Mesendoderm (in vitro differentiated cells): ENCODE data around the gene TTC5.
"Not testable (repeated sequence)": the region's sequence is repeated elsewhere in the genome, so short reads cannot be mapped to it uniquely, and the experiment has no call there.

Experiments
- DNase-seq: peaks from one replicate; pipeline ENCODE4 v3.0.0; 2013
- H2AK5ac ChIP-seq: 2 replicates; pipeline ENCODE4 v1.6.1; 2013; ENCODE audit warnings: low read length, inconsistent platforms
- H2BK120ac ChIP-seq: 2 replicates; pipeline ENCODE4 v1.6.1; 2013; ENCODE audit warnings: low read depth, mild to moderate bottlenecking, low read length, moderate library complexity, mixed read lengths
- H2BK15ac ChIP-seq: replicated peaks from 2 replicates; pipeline ENCODE4 v1.6.1; 2013; ENCODE audit warnings: low read depth, mild to moderate bottlenecking, moderate library complexity
- H2BK5ac ChIP-seq: 2 replicates; pipeline ENCODE4 v1.6.1; 2013; ENCODE audit warnings: low read length, inconsistent platforms
- H3K18ac ChIP-seq: 2 replicates; pipeline ENCODE4 v1.6.1; 2013; ENCODE audit warnings: mild to moderate bottlenecking, low read length, mixed read lengths
- H3K23ac ChIP-seq: one replicate; pipeline ENCODE4 v1.6.1; 2013; ENCODE audit warnings: low read length
- H3K27ac ChIP-seq: 2 replicates; pipeline ENCODE4 v1.5.1; 2013; ENCODE audit warnings: low read depth, mild to moderate bottlenecking, inconsistent platforms, low read length, moderate library complexity
- H3K27me3 ChIP-seq: 2 replicates; pipeline ENCODE4 v1.6.1; 2013; ENCODE audit warnings: low read length, control low read depth, mild to moderate bottlenecking, inconsistent platforms; ENCODE audit not compliant: insufficient read depth, poor library complexity
- H3K36me3 ChIP-seq: 2 replicates; pipeline ENCODE4 v1.6.1; 2013; ENCODE audit warnings: low read length, inconsistent platforms; ENCODE audit not compliant: control insufficient read depth, insufficient read depth
- H3K4ac ChIP-seq: one replicate; pipeline ENCODE4 v1.6.1; 2013; ENCODE audit warnings: low read depth, mild to moderate bottlenecking, low read length, moderate library complexity
- H3K4me1 ChIP-seq: 2 replicates; pipeline ENCODE4 v1.6.1; 2013; ENCODE audit warnings: low read depth, low read length, inconsistent platforms; ENCODE audit not compliant: control insufficient read depth
- H3K4me2 ChIP-seq: 2 replicates; pipeline ENCODE4 v1.6.1; 2013; ENCODE audit warnings: low read length
- H3K4me3 ChIP-seq: 2 replicates; pipeline ENCODE4 v1.5.1; 2013; ENCODE audit warnings: mild to moderate bottlenecking, low read length
- H3K56ac ChIP-seq: one replicate; pipeline ENCODE4 v1.6.1; 2013; ENCODE audit warnings: low read length
- H3K79me1 ChIP-seq: 2 replicates; pipeline ENCODE4 v1.6.1; 2013; ENCODE audit warnings: low read length, inconsistent platforms
- H3K79me2 ChIP-seq: 2 replicates; pipeline ENCODE4 v1.6.1; 2013; ENCODE audit warnings: mild to moderate bottlenecking, low read length; ENCODE audit not compliant: control insufficient read depth, insufficient read depth
- H3K9ac ChIP-seq: 2 replicates; pipeline ENCODE4 v1.6.1; 2013; ENCODE audit warnings: low read length, inconsistent platforms
- H4K5ac ChIP-seq: one replicate; pipeline ENCODE4 v1.6.1; 2013; ENCODE audit warnings: low read length
- H4K8ac ChIP-seq: one replicate; pipeline ENCODE4 v1.6.1; 2013; ENCODE audit warnings: low read depth, mild to moderate bottlenecking, control low read depth, low read length, moderate library complexity
- WGBS: extraction: QIAGEN DNeasy Blood & Tissue Kit; methylation state at CpG from one replicate; pipeline ENCODE4 v1.1.7; 2013; ENCODE audit warnings: low lambda C conversion rate, missing lambda C conversion rate; ENCODE audit not compliant: insufficient coverage; ENCODE audit errors: extremely low coverage; 5-methylcytosine and 5-hydroxymethylcytosine counted together

Gene TTC5

DNA sequence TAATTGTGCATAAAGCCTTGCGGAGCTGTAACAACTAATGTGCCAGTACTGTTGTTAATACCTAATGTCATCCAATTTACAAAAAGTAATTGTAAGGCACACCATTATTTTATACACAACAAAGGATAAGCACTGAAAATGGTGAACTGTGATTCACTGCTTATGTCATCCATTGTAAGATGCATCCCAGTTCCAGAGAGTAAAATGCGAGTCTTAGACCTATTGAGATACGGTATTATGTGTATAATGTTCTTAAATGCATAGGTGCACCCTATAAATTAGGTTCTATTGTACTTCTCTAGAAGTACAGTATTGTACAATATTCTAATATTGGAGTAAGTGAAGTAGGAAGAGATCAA is 38.1 kb upstream of the TTC5 start:
- DNase-seq, result peak; percentile 26
- no peak overlapping the region for H4K8ac ChIP-seq
- peaks cover 2% of the 10 kb centered on the region for H3K36me3 ChIP-seq
- no peak overlapping the region for H2BK15ac ChIP-seq
- H3K79me1 ChIP-seq, result peaks cover 2% of the 10 kb centered on the region
- peak overlapping the region; percentile 85 for H3K9ac ChIP-seq
- H3K27ac ChIP-seq, result no peak overlapping the region
- no peak overlapping the region for H3K4ac ChIP-seq
- no peak overlapping the region for H3K18ac ChIP-seq
- peaks cover 4% of the 10 kb centered on the region for H3K79me2 ChIP-seq
- H2BK5ac ChIP-seq, result no peak overlapping the region
- H2AK5ac ChIP-seq, result no peak overlapping the region
- H3K23ac ChIP-seq, result no peak overlapping the region
- H4K5ac ChIP-seq, result no peak overlapping the region
- H3K4me1 ChIP-seq, result no peaks in the 10 kb centered on the region
- peak overlapping the region; percentile 68 for H3K4me2 ChIP-seq
- peak overlapping the region; percentile 76 for H3K4me3 ChIP-seq
- H3K56ac ChIP-seq, result peak overlapping the region; percentile 88
- H3K27me3 ChIP-seq, result no peaks in the 10 kb centered on the region
- no peak overlapping the region for H2BK120ac ChIP-seq
- WGBS, result no CpG with 5 or more reads among the region's 3 CpGs

- Histone ChIP-seq H2BK5ac (peak within 1 kb of the TSS; percentile 87), H3K4me1 (no peaks in the 10 kb centered on the region), H3K56ac (peak within 1 kb of the TSS; percentile 92), H2BK15ac (peak within 1 kb of the TSS; percentile 92), H4K5ac (no peak within 1 kb of the TSS), H4K8ac (peak within 1 kb of the TSS; percentile 28), H3K18ac (peak within 1 kb of the TSS; percentile 97), H3K4ac (peak within 1 kb of the TSS; percentile 96), H3K9ac (peak within 1 kb of the TSS; percentile 86), H2AK5ac (no peak within 1 kb of the TSS), H3K27me3 (no peaks in the 10 kb centered on the region), H3K23ac (no peak within 1 kb of the TSS), H3K27ac (peak within 1 kb of the TSS; percentile 99), H3K36me3 (peaks cover 2% of the 10 kb centered on the region), H3K79me1 (peaks cover 2% of the 10 kb centered on the region), H2BK120ac (no peak within 1 kb of the TSS), H3K4me3 (peak within 1 kb of the TSS; percentile 81), H3K4me2 (peak within 1 kb of the TSS; percentile 71), H3K79me2 (peaks cover 4% of the 10 kb centered on the region)
- DNase-seq, result peak; percentile 100
- WGBS, result no CpG with 5 or more reads among the region's 50 CpGs
These were observed 37.5 kb upstream of the TTC5 start, which contains the start of gene PARP2 for GRCh38 chr14:20343092-20343861. TSS of gene PARP2 (plus strand) at chr14:20343635. CDS start at chr14:20343642, 7 bp downstream.

DNA sequence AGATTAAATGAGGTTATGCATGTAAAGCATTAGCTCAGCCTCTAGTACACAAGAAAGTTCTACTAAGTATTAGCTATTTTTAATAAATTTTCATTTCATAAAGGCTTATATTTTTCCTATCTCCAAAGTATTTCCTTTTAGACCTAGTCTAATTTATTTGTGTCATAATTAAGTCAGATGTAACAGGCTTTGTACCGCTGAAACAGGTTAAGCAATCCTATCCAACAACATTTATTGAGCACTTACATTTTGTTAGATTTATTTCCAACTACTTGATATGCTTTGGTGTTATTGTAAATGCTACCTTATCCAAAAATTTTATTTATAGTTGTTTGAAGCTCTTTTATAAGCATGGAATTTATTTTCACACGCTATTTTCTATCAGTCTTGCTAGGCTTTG is 35.9 kb upstream of the TTC5 start:
- no peak overlapping the region for H3K9ac ChIP-seq

GRCh38 chr14:20341032-20341431 is 35.3 kb upstream of the TTC5 start:
- not testable (repeated sequence) for H4K8ac ChIP-seq, H3K4me2 ChIP-seq, H3K18ac ChIP-seq, H2BK15ac ChIP-seq, H3K4me1 ChIP-seq, H2BK120ac ChIP-seq, H3K23ac ChIP-seq, H2BK5ac ChIP-seq, H3K79me1 ChIP-seq, H3K79me2 ChIP-seq, H3K4ac ChIP-seq, H3K9ac ChIP-seq, DNase-seq, H2AK5ac ChIP-seq, H4K5ac ChIP-seq, H3K36me3 ChIP-seq, H3K56ac ChIP-seq, H3K4me3 ChIP-seq, H3K27me3 ChIP-seq, H3K27ac ChIP-seq
- no CpG with 5 or more reads among the region's 4 CpGs for WGBS

More for the DNA sequence above, 35.9 kb upstream of the TTC5 start:
- no peak overlapping the region for H3K18ac ChIP-seq
- no peak overlapping the region for H2AK5ac ChIP-seq
- H2BK120ac ChIP-seq, result no peak overlapping the region
- no peak overlapping the region for H3K56ac ChIP-seq
- H3K4ac ChIP-seq, result no peak overlapping the region
- peaks cover 1% of the 10 kb centered on the region for H3K36me3 ChIP-seq
- H3K79me2 ChIP-seq, result peaks cover 4% of the 10 kb centered on the region
- H2BK5ac ChIP-seq, result no peak overlapping the region
- no peak for DNase-seq
- H3K79me1 ChIP-seq, result peaks cover 2% of the 10 kb centered on the region
- WGBS, result no CpG with 5 or more reads among the region's 2 CpGs
- no peak overlapping the region for H2BK15ac ChIP-seq
- H3K27me3 ChIP-seq, result no peaks in the 10 kb centered on the region
- no peak overlapping the region for H4K5ac ChIP-seq
- H4K8ac ChIP-seq, result no peak overlapping the region
- no peak overlapping the region for H3K4me2 ChIP-seq
- H3K23ac ChIP-seq, result no peak overlapping the region
- no peaks in the 10 kb centered on the region for H3K4me1 ChIP-seq
- H3K27ac ChIP-seq, result no peak overlapping the region
- no peak overlapping the region for H3K4me3 ChIP-seq

GRCh38 chr14:20334017-20334416 is 28.3 kb upstream of the TTC5 start:
- Histone ChIP-seq H3K9ac (no peak overlapping the region), H3K36me3 (no peaks in the 10 kb centered on the region), H2BK120ac (no peak overlapping the region), H3K4ac (no peak overlapping the region), H2BK15ac (no peak overlapping the region), H4K8ac (no peak overlapping the region), H3K27ac (no peak overlapping the region), H2AK5ac (no peak overlapping the region), H2BK5ac (no peak overlapping the region), H3K4me1 (no peaks in the 10 kb centered on the region), H3K18ac (no peak overlapping the region), H3K4me3 (no peak overlapping the region), H3K79me1 (no peaks in the 10 kb centered on the region), H3K23ac (no peak overlapping the region), H3K4me2 (no peak overlapping the region), H3K79me2 (peaks cover 31% of the 10 kb centered on the region), H3K56ac (no peak overlapping the region), H3K27me3 (no peaks in the 10 kb centered on the region), H4K5ac (no peak overlapping the region)
- no CpG with 5 or more reads among the region's 7 CpGs for WGBS
- DNase-seq, result no peak

GRCh38 chr14:20333494-20333841 is 27.7 kb upstream of the TTC5 start:
- no peak for DNase-seq
- no peak overlapping the region for H3K4me2 ChIP-seq
- H3K27me3 ChIP-seq, result no peaks in the 10 kb centered on the region
- H3K4ac ChIP-seq, result no peak overlapping the region
- H3K56ac ChIP-seq, result no peak overlapping the region
- no peak overlapping the region for H2BK5ac ChIP-seq
- no peak overlapping the region for H3K23ac ChIP-seq
- no peak overlapping the region for H3K9ac ChIP-seq
- no peak overlapping the region for H3K18ac ChIP-seq
- no peak overlapping the region for H4K5ac ChIP-seq
- H2BK15ac ChIP-seq, result no peak overlapping the region
- H2AK5ac ChIP-seq, result no peak overlapping the region
- H3K4me1 ChIP-seq, result no peaks in the 10 kb centered on the region
- H3K79me1 ChIP-seq, result no peaks in the 10 kb centered on the region
- no CpG with 5 or more reads among the region's 3 CpGs for WGBS
- peaks cover 2% of the 10 kb centered on the region for H3K36me3 ChIP-seq
- H2BK120ac ChIP-seq, result no peak overlapping the region
- H3K4me3 ChIP-seq, result no peak overlapping the region
- peaks cover 37% of the 10 kb centered on the region for H3K79me2 ChIP-seq
- no peak overlapping the region for H4K8ac ChIP-seq
- H3K27ac ChIP-seq, result no peak overlapping the region
